DMS114 treated with DMSO at 0.1 percent for 48 hours (cell line): ENCODE measurements around the gene TNFRSF6B.

ENCODE experiments used
- DNase-seq: peaks from one replicate; lab custom pipeline; 2025; ENCODE audit not compliant: unreplicated experiment; lab: John Stamatoyannopoulos, UW

TNFRSF6B gene

GRCh38 chr20:63735859-63736718 is 39.6 kb downstream of the TNFRSF6B start, which contains the start of gene LIME1:
TSS of gene LIME1 (plus strand) at chr20:63736664. CDS start at chr20:63737550, 886 bp downstream.
- DNase-seq = no peak

DNA sequence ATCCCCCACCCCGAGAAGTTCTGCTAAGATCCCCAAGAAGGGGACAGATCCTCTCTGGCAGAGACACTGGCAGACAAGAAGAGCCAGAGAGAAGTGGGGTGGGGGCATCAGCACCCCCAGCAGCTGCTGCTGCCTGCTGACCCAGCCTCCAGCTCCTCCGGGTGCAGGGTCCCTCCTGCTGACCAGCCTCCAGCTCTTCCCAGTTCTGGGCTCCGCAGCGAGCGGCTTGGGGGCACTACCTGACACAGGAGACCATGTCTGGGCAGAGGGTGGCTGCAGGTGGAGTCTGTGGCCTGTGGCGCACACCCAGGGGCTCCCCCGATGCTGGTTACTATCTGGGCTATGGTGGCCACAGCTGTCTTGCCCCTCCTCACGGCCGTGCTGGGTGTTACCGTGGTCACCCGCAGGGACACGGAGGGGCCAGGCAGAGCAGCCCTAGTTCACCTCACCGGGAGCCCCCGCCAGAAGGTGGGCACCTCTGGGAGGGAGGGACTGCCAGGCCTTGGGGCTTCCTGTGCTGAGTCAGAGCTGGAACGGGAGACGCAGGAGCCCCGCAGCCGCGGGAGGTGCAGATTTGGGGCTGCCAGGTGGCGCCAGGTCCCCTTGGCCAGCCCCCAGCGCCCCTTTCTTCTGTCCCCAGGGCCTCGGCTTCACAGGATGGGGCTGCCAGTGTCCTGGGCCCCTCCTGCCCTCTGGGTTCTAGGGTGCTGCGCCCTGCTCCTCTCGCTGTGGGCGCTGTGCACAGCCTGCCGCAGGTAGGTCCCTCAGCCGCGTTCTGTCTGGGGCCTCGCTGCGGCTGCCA is 40.6 kb downstream of the TNFRSF6B start:
- no peak for DNase-seq

- DNase-seq = no peak
Observed at GRCh38 chr20:63737695-63737944, 41.2 kb downstream of the TNFRSF6B start.

DNA sequence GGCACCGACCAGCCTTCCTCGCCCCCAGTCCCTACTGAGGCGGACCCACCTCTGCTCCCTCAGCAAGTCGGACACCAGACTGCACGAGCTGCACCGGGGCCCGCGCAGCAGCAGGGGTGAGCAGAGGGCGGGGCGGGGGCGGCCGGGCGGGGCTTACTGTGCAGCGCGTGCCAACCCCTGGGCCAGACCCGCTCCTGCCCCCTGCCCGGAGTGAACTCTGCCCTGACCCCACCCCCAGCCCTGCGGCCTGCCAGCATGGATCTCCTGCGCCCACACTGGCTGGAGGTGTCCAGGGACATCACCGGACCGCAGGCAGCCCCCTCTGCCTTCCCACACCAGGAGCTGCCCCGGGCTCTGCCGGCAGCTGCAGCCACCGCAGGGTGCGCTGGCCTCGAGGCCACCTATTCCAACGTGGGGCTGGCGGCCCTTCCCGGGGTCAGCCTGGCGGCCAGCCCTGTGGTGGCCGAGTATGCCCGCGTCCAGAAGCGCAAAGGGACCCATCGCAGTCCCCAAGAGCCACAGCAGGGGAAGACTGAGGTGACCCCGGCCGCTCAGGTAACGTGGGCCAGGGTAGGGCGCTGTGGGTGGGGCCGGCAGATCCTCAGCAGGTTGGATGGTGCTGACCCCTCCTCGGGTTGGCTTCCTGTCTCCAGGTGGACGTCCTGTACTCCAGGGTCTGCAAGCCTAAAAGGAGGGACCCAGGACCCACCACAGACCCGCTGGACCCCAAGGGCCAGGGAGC is 41.7 kb downstream of the TNFRSF6B start:
- no peak for DNase-seq

GRCh38 chr20:63738687-63739129 is 42.3 kb downstream of the TNFRSF6B start:
- DNase-seq = no peak

GRCh38 chr20:63739130-63740069 is 42.9 kb downstream of the TNFRSF6B start, which contains the start of gene SLC2A4RG:
TSS of gene SLC2A4RG (plus strand) at chr20:63739776. CDS start at chr20:63739913, 137 bp downstream.
- DNase-seq = no peak

GRCh38 chr20:63740070-63740626 is 43.7 kb downstream of the TNFRSF6B start:
- DNase-seq = no peak

DNA sequence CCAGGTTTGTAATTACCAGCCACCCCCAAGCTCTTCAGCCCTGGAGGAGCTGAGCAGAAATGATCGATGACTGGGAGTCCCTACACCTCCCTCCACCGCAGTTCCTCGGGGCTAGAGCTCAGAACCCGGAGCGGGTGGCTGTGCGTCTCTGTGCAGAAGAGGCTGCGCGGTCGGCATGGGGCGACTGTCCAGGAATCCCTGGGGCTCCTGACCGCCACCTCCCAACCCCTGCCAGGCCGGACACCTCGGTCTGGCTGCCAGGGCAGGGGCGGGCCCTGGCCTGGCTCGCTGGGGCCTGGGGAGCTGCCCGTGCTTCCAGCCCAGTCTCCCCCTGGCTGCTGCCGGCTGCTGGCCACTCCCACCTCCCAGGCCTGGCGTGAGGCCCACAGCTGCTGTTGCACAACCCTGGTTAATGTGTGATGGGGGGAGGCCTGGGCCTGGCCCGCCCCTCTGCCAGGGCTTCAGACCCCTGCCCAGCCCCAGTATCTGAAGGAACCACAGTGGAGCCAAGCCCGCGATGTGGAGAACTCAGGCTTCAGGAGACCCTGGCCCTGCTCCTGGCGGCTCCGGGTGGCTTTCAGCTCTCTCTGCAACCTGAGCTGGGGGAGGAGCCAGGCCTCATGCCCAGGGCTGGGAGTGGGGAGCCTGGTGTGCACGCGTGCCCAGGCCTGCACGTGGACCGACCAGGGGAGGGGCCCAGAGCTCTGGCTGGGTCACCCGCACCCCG is 44.3 kb downstream of the TNFRSF6B start:
- DNase-seq = peak; percentile 13

DNA sequence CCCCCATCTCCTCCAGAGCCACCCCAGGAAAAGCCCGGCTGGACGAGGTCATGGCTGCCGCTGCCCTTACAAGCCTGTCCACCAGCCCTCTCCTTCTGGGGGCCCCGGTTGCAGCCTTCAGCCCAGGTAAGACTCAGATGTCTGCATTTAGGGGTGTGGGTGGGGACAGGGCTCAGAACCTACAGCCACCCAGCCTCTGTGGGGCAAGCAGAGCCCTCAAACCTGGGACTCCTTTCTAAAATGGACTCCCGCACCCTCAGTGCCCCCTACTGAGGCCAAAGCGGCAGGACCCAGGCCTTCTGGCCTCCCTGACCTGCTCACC is 44.9 kb downstream of the TNFRSF6B start:
- DNase-seq = no peak

GRCh38 chr20:63741676-63742380 is 45.4 kb downstream of the TNFRSF6B start:
- DNase-seq = no peak

GRCh38 chr20:63742381-63743024 is 46.1 kb downstream of the TNFRSF6B start:
- no peak for DNase-seq

DNA sequence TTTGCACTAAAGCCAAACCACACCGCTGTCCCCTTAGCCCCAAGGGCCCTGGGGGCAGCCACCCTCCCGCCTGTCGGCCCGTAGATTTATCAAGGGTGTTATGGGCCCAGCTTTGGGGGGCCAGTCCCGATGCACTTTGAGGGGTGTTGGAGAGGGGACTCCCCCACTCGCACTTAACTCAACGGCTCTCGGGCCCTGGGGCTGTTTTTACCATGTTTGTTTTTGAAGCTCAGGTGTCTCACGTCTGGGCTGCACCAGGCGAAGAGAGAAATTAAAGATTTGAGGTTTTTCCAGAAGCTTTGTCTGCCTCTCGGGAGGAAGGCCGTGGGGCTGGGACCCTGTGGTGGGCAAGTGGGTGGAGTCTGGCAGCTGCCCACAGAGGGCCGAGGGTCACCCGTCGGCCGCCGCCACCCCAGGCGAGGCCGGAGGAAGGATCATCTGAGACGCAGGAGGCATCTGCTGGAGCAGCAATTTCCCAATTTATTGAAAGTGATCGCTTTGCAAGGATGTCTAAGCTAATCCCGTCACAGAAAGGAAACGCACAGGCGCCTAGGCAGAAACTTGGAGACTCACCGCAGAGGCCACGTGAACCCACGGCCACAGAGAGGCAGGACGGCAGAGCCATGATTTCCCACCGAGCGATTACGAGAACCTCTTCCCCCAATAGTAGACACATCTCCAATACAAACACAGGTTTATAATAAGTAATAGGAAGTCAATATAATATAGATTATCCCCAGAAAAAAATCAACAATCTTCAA is 46.9 kb downstream of the TNFRSF6B start:
- no peak for DNase-seq

GRCh38 chr20:63744158-63744557 is 47.7 kb downstream of the TNFRSF6B start:
- no peak for DNase-seq

DNA sequence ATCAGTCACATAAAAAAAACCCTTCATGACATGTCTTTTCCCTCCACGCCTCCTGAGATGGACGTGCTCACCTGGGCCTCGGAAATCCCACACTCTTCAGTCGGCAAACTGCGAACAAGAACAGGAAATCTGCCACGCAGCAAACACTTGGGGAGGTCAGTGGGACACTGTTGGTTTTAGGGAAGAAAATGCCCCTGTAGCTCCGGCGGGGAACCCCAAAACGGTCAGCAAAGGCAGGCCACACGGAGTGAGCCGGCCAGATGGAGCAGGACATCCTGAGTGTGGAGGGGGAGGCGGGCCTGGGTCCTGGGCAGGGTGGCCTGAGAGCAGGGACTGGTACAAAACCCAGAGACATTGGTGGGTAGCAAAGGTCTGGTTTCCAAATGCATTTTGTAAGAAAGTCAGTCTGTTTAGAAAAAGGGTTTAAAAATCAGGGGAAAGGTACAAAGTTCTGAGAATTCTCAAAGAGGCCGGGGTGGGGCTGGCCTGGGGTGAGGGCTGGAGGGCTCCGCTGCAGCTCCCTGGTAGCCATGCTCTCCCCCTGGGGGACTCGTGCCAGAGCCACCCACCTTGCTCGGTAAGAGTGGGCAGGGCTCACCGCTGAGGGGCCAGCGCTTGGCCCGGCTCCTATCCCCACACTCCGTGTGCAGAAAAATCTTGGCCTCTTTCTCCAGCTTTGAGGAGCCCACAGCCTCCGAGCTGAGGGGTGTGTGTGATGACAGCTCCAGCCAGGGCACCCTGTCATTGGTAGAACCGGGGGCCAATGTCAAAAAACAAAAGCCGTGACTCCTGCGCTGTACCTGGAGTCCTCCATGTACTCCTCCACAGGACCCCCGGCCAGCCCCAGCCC is 48.3 kb downstream of the TNFRSF6B start:
- no peak for DNase-seq

GRCh38 chr20:63745424-63745805 is 49.0 kb downstream of the TNFRSF6B start:
- DNase-seq = no peak

DNA sequence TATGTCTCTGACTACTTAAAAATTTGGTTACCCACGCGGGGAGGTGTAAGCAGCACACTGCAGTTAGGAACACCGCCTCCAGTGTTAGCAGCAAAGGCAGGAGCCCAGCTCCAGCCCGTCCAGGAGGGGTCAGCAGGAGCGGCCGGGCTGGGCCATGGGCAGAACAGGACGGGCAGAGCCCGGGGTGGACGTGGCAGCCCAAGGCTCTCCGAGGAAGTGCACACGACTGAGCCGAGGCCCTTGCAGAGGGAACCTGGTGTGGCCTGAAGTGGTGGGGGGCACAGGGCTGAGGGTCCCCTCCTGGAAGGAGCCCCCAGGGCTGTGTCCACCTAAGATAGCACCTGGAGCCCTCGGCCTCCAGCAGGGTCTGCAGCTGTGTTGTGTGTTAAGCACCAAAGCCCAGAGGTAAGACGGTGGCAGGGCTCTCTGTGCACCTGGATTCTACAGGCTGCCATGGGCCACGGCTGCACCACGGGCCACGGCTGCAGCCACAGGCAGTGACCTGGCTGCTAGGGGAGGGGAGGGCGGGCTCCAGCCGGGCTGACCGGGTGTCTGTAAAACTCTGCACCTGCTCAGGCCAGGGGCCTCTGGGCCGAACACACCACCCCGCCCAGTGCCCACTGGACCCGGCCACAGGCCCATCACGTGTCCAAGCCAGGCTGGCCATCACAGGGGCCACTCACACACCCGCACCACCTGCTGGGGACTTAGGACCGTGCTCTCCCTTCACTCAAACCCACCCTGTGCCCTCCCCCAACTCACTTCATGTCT is 49.7 kb downstream of the TNFRSF6B start:
- no peak for DNase-seq
